HG03025 (cell line): ENCODE measurements around the gene PIK3R2.
"Not testable (repeated sequence)": the region's sequence is repeated elsewhere in the genome, so short reads cannot be mapped to it uniquely, and the experiment has no call there.

Experiments used
- ATAC-seq: cut with Tn5 transposase; IDR thresholded peaks from one replicate; pipeline ENCODE4 v1.9.1; 2021; ENCODE audit warnings: mild to moderate bottlenecking, moderate library complexity; ENCODE audit not compliant: unreplicated experiment, low FRiP score

Gene PIK3R2

GRCh38 chr19:18197941-18198340 is 45.0 kb downstream of the PIK3R2 start:
- ATAC-seq: no peak

GRCh38 chr19:18198374-18198773 is 45.4 kb downstream of the PIK3R2 start:
- no peak for ATAC-seq

- ATAC-seq: no peak
Observed at GRCh38 chr19:18202397-18202777, 49.4 kb downstream of the PIK3R2 start.

GRCh38 chr19:18202778-18203407 is 49.9 kb downstream of the PIK3R2 start:
- no peak for ATAC-seq

GRCh38 chr19:18203408-18203862 is 50.5 kb downstream of the PIK3R2 start:
- peak; percentile 2 for ATAC-seq

- peak; percentile 89 for ATAC-seq
Observed at GRCh38 chr19:18203863-18204393, 51.0 kb downstream of the PIK3R2 start, which contains the start of gene RAB3A. Gene RAB3A (minus strand): TSS chr19:18204042. CDS start chr19:18202740, 1,302 bp downstream.

GRCh38 chr19:18204394-18205199 is 51.6 kb downstream of the PIK3R2 start:
- ATAC-seq: peak; percentile 6

GRCh38 chr19:18205200-18205892 is 52.4 kb downstream of the PIK3R2 start:
- no peak for ATAC-seq

GRCh38 chr19:18206018-18206417 is 53.1 kb downstream of the PIK3R2 start:
- ATAC-seq: no peak

GRCh38 chr19:18208098-18208951 is 55.4 kb downstream of the PIK3R2 start:
- ATAC-seq: no peak

GRCh38 chr19:18209912-18210311 is 56.9 kb downstream of the PIK3R2 start:
- not testable (repeated sequence) for ATAC-seq

GRCh38 chr19:18211683-18212082 is 58.7 kb downstream of the PIK3R2 start:
- no peak for ATAC-seq

GRCh38 chr19:18214779-18215433 is 61.9 kb downstream of the PIK3R2 start:
- ATAC-seq: no peak

GRCh38 chr19:18216789-18217188 is 63.8 kb downstream of the PIK3R2 start:
- no peak for ATAC-seq

GRCh38 chr19:18218159-18218558 is 65.2 kb downstream of the PIK3R2 start:
- no peak for ATAC-seq

GRCh38 chr19:18218600-18218999 is 65.6 kb downstream of the PIK3R2 start:
- ATAC-seq: no peak
